GM19438 (cell line): ENCODE measurements around the gene ILKAP.

Experiments
- ATAC-seq: cut with Tn5 transposase; IDR thresholded peaks from one replicate; pipeline ENCODE4 v1.9.1; 2021; ENCODE audit warnings: low read depth; ENCODE audit not compliant: unreplicated experiment

Gene ILKAP

DNA sequence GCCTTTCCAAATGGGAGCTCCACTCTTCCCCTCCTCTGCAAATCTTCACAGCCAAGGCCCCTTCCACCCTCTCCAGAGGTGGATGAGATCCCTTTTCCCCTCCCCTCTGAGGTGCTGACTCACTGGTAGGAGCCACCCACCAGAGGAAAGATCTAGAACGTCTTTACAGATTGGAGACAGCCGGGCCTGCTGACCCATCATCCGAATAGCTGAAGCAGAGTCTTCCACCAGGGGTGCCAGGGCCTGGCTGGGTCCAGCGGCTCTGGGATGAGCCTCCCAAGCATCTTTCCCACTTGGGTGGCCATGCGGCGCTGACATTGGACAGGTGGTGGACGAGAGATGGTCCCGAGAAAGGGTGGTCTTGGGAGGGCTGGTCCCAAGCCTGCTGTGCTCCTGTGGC, 35.7 kb downstream of the ILKAP start:
- ATAC-seq: no peak

DNA sequence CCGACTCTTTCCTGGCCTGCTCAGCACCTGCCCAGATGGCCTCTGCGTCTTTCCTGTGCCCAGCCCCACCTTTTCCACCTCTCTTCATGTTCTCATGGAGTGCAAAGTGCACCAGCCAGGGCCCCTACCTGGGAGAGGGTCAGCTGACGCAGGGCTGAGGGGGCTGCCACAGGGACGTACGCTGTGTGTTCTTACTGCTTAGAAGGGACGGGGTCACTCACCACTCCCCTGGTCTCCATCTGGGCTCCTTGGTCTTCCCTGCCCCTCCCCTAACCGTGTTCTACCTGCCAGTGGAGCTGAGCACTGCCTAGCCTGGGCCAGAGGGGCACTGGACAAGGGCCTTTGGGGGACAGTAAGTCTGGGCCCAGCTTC, 36.2 kb downstream of the ILKAP start:
- ATAC-seq: no peak

DNA sequence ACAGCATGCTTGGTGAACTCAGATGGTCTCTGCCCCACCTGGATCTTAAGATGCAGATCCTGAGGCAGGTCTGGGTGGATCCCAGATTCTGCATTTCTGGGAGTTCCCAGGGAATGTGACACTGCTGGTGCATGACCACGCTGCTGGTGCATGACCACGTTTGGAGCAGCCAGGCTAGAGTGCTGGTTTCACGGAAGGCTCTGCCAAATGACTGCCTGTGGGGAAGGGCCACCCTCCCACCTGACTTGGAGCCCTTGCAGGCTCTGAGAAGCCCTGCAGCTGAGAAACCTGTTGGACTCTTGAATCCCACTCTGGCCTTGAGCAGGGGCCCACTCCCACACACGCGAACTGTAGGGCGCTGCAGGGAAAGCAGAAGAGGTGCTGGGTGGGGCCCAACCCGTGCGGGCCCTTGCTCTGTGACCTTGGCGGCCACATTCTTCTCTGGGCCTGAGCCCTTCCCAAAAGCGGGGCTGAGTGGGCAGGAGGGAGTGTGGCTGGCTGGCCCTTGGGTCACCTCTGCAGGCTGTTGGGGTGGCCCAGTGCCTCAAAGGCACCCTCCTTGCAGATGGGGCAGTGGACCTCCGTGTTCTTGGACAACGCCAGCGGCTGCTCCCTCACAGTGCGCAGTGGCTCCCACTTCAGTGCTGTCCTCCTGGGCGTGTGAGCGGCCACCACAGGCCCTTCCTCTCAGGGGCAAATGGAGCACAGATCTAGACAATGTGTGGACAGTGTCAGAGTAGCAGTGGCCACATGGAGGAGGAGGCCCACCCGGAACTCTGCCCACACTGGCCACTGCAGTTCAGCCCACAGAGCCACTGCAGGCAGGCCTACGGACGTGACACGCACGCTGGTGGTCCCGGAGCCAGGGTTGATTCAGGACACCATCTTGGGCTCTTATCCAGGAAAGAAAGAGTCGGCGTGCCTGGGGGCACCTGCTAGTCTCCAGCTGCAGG, 36.8 kb downstream of the ILKAP start:
- ATAC-seq: no peak

DNA sequence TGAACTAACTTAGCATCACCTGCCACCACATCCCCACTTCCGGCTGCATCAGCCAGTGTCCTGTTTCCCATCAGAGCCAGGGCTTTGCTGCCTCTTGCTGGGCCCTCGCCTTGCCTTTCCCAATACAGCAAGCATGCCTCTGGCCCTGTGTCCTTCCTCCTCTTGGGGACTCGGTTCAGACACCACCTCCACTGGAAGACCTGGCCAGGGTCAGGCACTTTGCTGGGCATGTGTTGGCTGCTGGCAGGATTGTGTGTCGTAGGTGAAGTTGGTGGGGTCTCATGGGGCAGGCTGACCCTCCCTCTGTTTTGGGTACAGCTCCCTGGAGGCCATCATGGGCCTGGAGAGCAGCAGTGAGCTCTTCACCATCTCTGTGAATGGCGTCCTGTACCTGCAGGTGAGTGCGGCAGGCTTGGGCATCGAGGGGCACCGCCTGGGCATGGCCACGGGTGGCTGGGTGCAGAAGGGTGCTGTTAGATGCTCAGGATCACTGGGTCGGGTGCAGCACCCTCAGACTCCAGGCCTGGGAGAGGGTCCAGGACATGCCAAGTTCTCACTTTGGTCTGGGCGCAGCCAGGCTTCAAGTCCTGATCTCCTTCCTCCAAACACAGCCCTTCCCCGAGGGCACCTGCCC, 38.1 kb downstream of the ILKAP start:
- ATAC-seq: no peak

DNA sequence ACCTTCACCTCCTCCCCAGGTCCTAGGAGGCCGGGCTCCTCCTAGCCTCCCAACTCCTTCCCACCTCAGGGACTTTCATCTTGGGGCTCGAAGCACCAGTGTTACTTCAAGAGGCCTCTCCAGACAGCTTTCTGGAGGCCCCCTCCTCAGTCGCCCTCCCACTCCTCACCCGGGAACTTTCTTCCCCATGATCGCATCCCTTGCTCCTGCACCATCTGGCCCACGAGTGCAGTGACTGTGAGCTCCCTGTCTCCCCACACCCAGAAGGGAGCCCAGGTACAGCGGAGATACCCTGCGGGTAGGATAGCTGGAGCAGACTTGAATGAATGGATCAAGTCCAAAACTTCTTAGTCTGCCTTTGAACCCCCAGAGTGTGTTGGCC, 38.6 kb downstream of the ILKAP start:
- no peak for ATAC-seq

DNA sequence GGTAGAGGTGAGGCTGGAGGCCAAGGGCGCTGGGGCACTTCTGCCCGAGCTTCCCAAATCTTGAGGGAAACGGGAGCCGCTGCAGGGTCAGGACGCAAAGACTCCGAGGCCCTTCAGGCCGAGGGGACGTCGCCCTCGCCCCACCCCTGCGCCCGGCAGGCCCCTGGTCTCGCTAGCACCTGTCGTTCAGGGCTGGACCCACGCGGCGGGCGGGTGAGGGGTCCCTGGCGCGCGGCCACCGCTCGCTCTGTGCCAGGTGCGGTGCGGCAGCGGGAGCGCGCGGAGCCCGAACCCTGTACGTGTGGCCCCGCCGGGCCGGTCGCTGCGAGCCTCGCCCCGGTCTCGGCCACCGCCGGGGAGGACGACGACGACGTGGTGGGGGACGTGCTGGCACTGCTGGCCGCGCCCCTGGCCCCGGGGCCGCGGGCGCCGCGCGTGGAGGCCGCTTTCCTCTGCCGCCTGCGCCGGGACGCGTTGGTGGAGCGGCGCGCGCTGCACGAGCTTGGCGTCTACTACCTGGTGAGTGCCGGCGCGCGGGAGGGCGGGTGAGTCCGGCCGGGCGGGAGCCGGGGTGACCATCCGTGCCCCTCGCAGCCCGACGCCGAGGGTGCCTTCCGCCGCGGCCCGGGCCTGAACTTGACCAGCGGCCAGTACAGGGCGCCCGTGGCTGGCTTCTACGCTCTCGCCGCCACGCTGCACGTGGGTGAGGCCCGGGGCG, 39.9 kb downstream of the ILKAP start:
- no peak for ATAC-seq

DNA sequence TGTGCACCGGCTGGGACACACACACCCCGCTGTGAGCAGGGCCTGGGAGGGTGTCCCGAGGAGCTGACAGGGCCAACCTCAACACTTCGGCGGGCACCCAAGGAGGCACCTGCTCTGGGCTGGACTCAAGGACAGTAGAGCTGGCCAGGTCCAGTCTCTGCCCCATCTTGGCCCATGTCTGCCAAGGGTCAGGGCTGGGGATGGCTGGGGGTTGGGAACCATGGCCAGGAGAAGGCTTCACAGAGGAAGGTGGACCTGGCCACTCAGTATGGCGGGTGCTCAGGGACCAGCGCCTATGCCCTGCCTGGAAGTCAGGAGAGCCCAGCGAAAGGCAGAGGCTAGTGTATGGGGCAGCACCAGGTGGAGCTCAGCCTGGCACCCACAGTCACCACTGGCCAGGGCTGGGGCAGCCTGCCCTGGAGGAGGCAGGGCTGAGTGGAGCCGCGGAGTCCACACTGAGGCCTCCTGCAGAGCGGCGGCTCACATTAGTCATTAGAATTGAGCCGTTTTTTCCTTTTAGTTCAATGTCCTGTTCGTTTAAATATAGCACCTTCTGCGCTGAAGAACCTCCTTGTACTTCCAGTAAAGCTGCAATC, 40.6 kb downstream of the ILKAP start:
- no peak for ATAC-seq

DNA sequence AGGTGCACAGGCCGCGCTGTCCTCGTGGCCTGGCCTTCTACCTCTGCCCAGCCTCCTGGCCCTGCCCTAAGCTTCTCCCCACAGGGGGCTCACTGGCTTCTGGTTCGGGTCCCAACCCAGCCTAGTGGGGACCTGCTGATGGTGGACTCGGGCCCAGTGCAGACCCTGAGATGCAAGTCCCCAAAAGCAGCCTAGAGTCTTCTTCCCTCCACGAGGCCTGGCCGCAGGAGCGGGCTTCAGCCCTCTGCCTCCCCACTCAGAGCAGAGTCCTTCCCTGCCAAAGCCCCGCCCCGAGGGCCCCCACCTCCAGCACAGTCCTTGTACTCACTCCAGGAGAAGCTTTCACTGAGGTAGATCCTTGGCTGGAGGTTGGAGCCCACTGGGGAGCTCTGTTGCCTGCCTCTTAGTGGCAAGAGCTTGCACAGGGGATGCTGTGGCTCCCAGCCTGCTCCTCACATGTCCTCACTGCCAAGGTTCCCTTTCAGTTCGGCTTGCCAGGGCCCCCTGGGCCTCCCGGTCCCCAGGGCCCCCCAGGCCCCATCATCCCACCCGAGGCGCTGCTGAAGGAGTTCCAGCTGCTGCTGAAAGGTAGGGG, 41.1 kb downstream of the ILKAP start:
- ATAC-seq: no peak

DNA sequence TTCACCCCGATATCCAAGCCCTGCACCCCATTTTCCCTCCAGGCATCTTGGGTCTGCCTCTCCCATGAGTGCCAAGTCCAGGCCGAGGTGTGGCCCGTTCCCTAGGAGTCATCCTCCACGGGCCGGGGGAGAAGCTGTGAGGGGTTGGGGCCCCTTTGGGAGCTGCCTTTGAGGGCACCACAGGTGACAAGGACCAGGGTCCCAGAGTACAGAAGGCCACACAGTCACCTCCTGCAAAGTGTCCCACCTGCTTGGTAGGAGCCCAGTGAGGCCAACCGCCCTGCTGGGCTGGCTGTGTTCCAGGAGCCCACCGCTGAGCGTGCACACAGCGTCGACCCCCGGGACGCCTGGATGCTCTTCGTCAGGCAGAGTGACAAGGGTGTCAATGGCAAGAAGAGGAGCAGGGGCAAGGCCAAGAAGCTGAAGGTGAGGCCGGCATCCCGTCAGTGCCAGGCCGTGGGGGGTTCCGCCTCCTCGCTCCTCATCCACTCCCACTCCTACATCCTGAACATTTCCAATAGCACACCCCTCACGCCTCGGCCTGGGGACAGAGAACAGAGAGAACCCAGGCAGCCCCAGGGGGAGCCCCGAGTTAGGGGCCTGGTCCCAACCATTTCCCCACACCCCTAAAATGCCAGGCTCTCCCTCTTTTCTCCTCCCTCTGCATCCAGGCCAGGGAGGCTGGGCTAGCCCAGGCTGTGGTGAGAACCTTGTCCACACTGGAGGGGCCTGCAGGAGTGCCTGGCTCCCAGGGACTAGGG, 42.0 kb downstream of the ILKAP start:
- no peak for ATAC-seq

DNA sequence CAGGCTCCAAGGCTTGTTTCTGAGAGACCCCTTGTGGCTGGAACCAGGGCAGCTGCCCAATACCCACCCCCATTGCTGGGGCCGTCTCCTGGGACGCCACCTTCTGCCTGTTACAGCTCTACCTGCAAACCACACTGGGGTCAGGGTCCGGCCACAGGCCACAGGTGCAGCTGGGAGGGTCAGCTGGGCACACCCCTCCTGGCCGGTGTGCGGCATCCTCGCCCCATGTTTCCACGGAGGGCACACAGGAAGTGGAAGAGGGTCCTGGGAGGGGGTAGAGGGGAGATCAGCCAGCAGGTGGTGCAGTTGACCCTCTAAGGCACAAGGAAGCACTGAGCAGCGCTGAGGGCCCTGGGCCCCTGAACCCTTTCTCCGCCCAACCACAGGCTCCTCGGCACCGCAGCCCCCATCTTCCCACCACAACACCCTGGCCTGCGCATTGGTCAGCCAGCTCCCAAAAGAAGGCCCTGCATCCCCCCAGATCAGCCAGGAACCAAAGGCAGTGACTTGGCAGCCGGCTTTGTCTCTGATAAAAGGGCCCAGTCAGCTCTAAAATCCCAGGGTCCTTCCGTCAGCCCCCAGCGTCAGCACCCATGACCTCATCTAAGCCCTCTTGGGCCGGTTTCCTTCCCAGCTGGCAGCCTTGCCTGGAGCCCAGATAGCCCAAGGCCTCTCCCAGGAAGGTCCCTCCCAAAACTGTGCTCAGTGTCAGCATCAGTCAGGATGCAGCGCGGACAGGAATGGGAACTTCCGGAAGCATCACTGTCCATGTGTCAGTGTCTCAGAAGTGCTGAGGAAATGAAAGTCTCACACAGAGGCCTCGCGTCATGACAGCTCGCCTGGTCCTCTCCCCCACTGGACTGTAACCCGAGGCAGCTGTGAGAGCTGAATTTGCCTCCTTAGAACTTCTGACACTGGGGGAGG, 43.0 kb downstream of the ILKAP start:
- ATAC-seq: no peak

DNA sequence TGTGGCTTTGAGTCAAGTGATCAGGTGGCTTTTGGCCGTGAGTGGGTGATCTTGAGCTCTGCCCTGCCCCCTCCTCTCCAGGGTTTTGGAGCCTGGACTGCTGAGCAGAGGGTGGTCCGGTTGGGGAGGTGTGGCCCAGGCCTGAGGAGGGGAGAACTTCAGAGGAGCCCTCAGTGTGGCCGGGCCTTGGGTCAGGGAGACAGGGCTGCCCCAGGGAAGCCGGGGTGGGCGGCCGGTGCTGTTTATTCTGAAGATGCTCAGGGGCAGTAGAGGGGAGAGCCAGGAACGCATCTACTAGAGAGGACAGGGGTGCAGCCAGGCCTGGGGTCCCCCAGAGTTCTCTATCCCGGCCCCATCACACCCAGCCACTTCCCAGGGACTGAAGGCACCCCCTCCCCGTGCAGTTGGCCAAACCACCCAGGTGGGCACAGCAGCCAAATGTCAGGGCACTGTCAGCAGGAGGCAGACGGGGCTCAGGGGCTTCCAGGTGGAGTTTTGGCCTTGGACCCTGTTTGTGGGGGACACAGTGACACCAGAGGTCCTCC, 43.8 kb downstream of the ILKAP start:
- no peak for ATAC-seq

DNA sequence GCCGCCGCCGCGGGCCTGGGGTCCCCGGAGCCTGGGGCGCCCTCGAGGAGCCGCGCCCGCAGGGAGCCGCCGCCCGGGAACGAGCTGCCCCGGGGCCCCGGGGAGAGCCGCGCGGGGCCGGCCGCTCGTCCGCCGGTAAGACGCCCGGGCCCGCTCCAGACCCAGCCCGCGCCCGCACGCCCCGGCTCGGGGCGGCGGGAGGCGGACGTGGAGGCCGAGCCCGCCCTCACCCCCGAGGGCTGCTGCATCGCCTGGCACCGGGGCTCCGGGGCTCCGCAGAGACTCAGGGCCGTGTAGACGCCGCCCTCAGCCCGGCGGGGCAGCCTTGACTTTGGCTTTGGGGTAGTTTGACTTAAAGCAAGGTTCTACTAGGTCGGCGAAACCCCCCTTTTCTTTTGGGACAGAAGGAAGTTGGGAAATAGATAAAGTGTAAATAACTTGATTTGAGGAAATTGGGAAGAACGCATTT, 44.4 kb downstream of the ILKAP start:
- ATAC-seq: no peak

DNA sequence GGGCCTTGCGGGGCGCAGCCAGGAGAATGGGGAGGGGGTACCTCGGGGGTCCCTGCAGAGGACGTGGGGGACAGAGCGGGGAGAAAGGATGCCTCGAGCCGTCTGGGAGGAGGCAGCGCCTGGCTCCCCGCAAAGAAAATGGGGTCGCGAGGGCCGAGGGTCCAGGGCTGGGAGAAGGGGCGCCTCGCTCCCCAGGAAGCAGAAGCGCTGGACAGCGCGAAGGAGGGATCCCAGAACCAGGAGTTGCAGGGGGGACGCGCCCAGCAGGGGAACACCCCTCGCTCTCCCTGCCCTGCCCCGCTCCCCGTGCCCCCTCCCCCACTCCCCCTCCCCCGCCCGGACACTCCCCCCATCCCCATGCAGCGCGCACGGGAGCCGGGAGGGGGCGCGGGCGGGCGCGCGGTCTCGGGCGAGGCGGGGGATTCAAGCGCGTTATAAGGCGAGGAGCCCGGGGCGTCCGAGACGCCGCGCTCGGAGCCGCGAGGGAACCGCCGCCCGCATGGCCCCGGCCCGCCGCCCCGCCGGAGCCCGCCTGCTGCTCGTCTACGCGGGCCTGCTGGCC, 44.9 kb downstream of the ILKAP start, which contains the start of gene ERFE:
ERFE (plus strand) TSS at position 462 of the 562 bp plus-strand sequence; CDS start at position 500, 38 bp downstream.
- ATAC-seq: no peak

DNA sequence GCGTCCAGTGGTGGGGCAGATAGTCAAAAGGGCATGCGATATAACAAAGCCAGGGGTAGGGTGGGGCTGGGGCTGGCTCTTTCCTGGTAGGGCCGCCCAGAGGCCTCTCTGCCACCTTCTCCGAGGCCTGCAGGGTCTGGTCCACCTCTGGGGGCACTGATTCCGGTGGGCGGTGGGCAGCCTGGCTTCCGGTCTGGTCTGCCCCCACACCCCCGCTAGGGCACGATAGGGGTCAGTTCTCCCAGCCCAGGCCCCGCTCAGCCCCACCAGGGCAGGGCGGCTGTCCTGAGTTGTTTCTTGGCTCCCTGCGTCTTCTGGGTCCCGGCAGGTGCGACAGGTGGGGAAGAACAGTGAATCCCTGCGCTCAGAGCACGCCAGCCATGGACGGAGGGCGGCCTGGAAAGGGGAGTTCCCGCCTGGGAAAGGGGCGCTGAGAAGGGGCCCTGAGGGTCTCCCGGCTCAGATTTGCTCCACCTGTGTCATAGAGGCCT, 45.4 kb downstream of the ILKAP start:
- ATAC-seq: no peak

DNA sequence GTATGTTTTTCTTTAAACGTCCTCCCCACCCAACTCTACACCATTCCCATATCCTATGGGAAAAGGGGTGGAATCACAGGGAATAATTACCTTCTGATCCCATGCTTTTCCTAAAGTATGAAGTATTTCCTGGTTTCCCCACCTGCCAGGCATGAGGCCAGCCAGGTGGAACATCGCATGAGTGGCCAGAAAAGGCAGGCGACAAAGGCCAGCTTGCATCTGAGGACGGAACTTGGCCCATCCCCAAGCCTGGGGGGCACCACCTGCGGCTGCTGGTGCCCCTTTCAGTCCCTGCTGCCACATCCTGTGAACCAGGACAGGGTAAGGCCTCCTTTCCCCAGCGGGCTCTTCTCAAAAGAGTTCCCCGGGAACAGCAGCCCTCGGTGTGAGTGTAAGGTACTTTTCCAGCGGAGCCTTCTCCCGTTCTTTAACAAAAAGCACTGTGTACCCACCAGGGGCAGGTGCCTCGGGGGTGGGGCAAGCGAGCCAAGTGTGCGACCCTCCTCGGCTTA, 45.9 kb downstream of the ILKAP start:
- no peak for ATAC-seq

DNA sequence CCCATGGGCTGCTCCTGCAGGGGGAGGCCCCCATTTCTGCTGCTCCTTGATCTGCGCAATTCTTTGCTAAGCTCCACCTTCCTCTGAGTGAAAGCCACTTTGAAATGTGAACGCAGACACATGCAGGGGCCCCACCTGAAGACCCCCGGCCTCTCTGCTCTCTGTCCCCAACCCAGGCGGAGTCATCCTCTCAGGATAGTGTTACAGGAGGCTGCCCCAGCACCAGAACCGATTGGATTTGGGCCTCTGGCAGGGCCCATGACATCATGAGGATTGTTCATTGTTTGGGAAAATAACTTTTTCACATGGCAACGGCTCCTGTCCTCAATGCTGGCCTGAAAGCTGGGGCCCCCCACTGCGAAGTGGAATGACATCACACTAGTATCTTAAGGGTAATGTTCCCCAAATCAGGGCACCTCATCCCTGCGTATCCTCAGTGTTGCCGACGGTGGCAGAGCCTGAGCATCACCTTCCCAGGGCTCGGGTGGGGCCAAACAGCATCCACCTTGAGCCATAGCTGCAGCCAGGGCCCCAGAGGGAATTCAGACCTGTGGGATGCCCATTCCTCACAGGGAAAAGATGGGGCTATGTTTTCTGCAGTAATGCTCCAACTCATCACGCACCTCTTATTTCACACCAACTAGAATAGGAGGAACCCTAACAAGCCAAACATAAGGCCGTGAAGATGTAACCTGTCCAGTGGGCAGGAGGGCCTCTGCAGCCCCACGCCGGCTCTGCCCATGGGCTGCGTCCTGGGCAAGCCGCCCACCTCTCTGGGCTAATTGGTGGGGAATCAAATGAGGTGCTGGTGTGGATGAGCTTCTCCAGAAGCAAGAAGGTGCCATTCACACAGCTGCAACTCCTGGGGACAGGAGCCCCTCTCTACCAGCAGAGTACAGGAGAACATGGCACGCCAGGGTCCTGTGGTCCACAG, 47.5 kb downstream of the ILKAP start:
- no peak for ATAC-seq
